GM21825 (cell line): ENCODE measurements around the gene SLC35A4.
A peak's percentile ranks its signal among the peaks of the same experiment; 100 is the strongest.

Source experiments
- ATAC-seq: cut with Tn5 transposase; IDR thresholded peaks from one replicate; pipeline ENCODE4 v1.9.1; 2021; ENCODE audit warnings: mild to moderate bottlenecking, moderate library complexity; ENCODE audit not compliant: unreplicated experiment

SLC35A4 gene

GRCh38 chr5:140564196-140565023, at the start of gene SLC35A4, which contains the start of gene APBB3:
TSS of gene SLC35A4 (plus strand) at chr5:140564828. CDS start at chr5:140567170, 2,342 bp downstream.
TSS of gene APBB3 (minus strand) at chr5:140564598. CDS start at chr5:140564245, 353 bp downstream.
- ATAC-seq, result peak; percentile 81

GRCh38 chr5:140524003-140524402, 40.6 kb upstream of the SLC35A4 start:
- no peak for ATAC-seq

- no peak for ATAC-seq
Observed at GRCh38 chr5:140540227-140540626, 24.4 kb upstream of the SLC35A4 start.

GRCh38 chr5:140542972-140543371, 21.7 kb upstream of the SLC35A4 start:
- ATAC-seq, result no peak

GRCh38 chr5:140544986-140545385, 19.6 kb upstream of the SLC35A4 start:
- no peak for ATAC-seq

- no peak for ATAC-seq
Observed at GRCh38 chr5:140545606-140546005, 19.0 kb upstream of the SLC35A4 start.

GRCh38 chr5:140546851-140547507, 17.6 kb upstream of the SLC35A4 start:
- no peak for ATAC-seq

GRCh38 chr5:140547508-140548299, 16.9 kb upstream of the SLC35A4 start, which contains the start of gene EIF4EBP3:
TSS of gene EIF4EBP3 (plus strand) at chr5:140547662. CDS start at chr5:140547738, 76 bp downstream.
- ATAC-seq, result peak; percentile 97

- ATAC-seq, result peak; percentile 6
Observed at GRCh38 chr5:140548300-140548688, 16.3 kb upstream of the SLC35A4 start.

GRCh38 chr5:140548791-140549190, 15.8 kb upstream of the SLC35A4 start:
- ATAC-seq, result no peak

- ATAC-seq, result no peak
Observed at GRCh38 chr5:140549237-140550144, 15.1 kb upstream of the SLC35A4 start.

- ATAC-seq, result no peak
Observed at GRCh38 chr5:140550147-140551079, 14.2 kb upstream of the SLC35A4 start.

- no peak for ATAC-seq
Observed at GRCh38 chr5:140551872-140552271, 12.8 kb upstream of the SLC35A4 start.

GRCh38 chr5:140553657-140554056, 11.0 kb upstream of the SLC35A4 start:
- ATAC-seq, result no peak

GRCh38 chr5:140554454-140554853, 10.2 kb upstream of the SLC35A4 start:
- no peak for ATAC-seq

GRCh38 chr5:140555747-140556312, 8.8 kb upstream of the SLC35A4 start:
- no peak for ATAC-seq

GRCh38 chr5:140556438-140556837, 8.2 kb upstream of the SLC35A4 start:
- ATAC-seq, result no peak

GRCh38 chr5:140557136-140557805, 7.4 kb upstream of the SLC35A4 start, which contains the start of gene SRA1:
TSS of gene SRA1 (minus strand) at chr5:140557473. CDS start at chr5:140557452, 21 bp downstream.
- ATAC-seq, result peak; percentile 92
